ENCODE results near the gene TAMALIN.

The TAMALIN gene

GRCh38 chr12:52055731-52056711 lies 49.3 kb downstream of the TAMALIN start:
- no peak for DNase-seq

- DNase-seq = no peak
Observed at GRCh38 chr12:52056801-52057637, 50.3 kb downstream of the TAMALIN start.

- DNase-seq = no peak
Observed at GRCh38 chr12:52057638-52058576, 51.2 kb downstream of the TAMALIN start.

- DNase-seq = no peak
Observed at GRCh38 chr12:52058631-52059361, 52.0 kb downstream of the TAMALIN start.

- no peak for DNase-seq
Observed at GRCh38 chr12:52059582-52060497, 53.1 kb downstream of the TAMALIN start.

- DNase-seq = no peak
Observed at GRCh38 chr12:52060498-52061177, 53.9 kb downstream of the TAMALIN start.

- no peak for DNase-seq
Observed at GRCh38 chr12:52061470-52062166, 54.9 kb downstream of the TAMALIN start.

- no peak for DNase-seq
Observed at GRCh38 chr12:52062167-52063081, 55.7 kb downstream of the TAMALIN start.

- no peak for DNase-seq
Observed at GRCh38 chr12:52063082-52063924, 56.6 kb downstream of the TAMALIN start.

- DNase-seq = peak; percentile 56
Observed at GRCh38 chr12:52063981-52064649, 57.4 kb downstream of the TAMALIN start.
